ENCODE results near the gene RGMA. TPM values are rescaled to one million over a fixed set of nuclear protein-coding genes. Genes with fewer than 3 reads are reported as not detected.

Gene RGMA
- total RNA-seq, 2 experiments from 2014 or later = 0.47 to 0.69 TPM

DNA sequence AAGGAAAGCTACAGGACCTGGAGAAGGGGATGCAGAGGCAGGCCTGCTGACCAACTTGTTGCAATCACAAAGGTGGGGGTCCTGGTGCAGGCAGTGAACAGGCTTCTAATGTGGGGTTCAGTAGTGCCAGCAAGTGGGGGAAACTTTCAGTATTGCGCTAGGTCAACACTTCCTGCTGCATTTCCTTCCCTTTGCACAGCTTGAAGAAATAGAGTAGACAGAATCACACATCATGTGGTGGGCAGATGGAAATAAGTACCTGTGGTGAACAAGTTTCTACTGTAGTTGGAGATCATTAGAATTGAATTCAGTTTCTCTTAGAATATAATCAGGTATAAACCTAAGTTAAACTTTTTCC, 63.4 kb downstream of the RGMA start:
- CTCF ChIA-PET = interaction anchor here (1.2 to 1.5 kb wide), 3 partner anchors 8 to 228 kb away, joined by 3 to 5 read pairs (median 4); no protein-coding TSS in a partner anchor
- no peak for DNase-seq
- Mint-ChIP-seq H3K4me3 (no peak overlapping the region), H3K9me3 (no peaks in the 10 kb centered on the region), H3K4me1 (ENCODE audit: low read depth) (peaks cover 83% of the 10 kb centered on the region), H3K27ac (peak overlapping the region; percentile 82), H3K36me3 (ENCODE audit: low read depth) (peaks cover 59% of the 10 kb centered on the region), H3K27me3 (ENCODE audit: low read depth) (no peaks in the 10 kb centered on the region)
- intact Hi-C loops (cut with micrococcal nuclease) = loop anchor here (10.0 kb wide), 2 partner anchors 401 to 959 kb away; no protein-coding TSS in a partner anchor

GRCh38 chr15:93024716-93025624, 64.0 kb downstream of the RGMA start:
- CTCF ChIA-PET = interaction anchor here (1.0 to 1.5 kb wide), 4 partner anchors 7 to 13 kb away, joined by 3 to 4 read pairs (median 3); no protein-coding TSS in a partner anchor
- H3K9me3 Mint-ChIP-seq = no peaks in the 10 kb centered on the region
- no peak overlapping the region for H3K4me3 Mint-ChIP-seq
- peak overlapping the region; percentile 82 for H3K27ac Mint-ChIP-seq
- no peak for DNase-seq
- intact Hi-C loops (cut with micrococcal nuclease) = loop anchor here (10.0 kb wide), 2 partner anchors 400 to 960 kb away; no protein-coding TSS in a partner anchor
- peaks cover 85% of the 10 kb centered on the region for H3K4me1 Mint-ChIP-seq (ENCODE audit: low read depth)
- H3K27me3 Mint-ChIP-seq (ENCODE audit: low read depth) = no peaks in the 10 kb centered on the region
- H3K36me3 Mint-ChIP-seq (ENCODE audit: low read depth) = peaks cover 65% of the 10 kb centered on the region

GRCh38 chr15:93024293-93024692, 64.7 kb downstream of the RGMA start:
- no peaks in the 10 kb centered on the region for H3K27me3 Mint-ChIP-seq (ENCODE audit: low read depth)
- H3K9me3 Mint-ChIP-seq = no peaks in the 10 kb centered on the region
- no peak for DNase-seq
- intact Hi-C loops (cut with micrococcal nuclease) = loop anchor here (10.0 kb wide), 2 partner anchors 399 to 961 kb away; no protein-coding TSS in a partner anchor
- no peak overlapping the region for H3K4me3 Mint-ChIP-seq
- H3K36me3 Mint-ChIP-seq (ENCODE audit: low read depth) = peaks cover 71% of the 10 kb centered on the region
- H3K27ac Mint-ChIP-seq = peak overlapping the region; percentile 82
- peaks cover 84% of the 10 kb centered on the region for H3K4me1 Mint-ChIP-seq (ENCODE audit: low read depth)
- CTCF ChIA-PET = interaction anchor here (1.0 kb wide), 2 partner anchors 10 to 12 kb away, joined by 3 read pairs; no protein-coding TSS in a partner anchor

GRCh38 chr15:93020976-93021772, 67.8 kb downstream of the RGMA start:
- Mint-ChIP-seq H3K36me3 (ENCODE audit: low read depth) (peaks cover 84% of the 10 kb centered on the region), H3K4me1 (ENCODE audit: low read depth) (peaks cover 91% of the 10 kb centered on the region), H3K27ac (peak overlapping the region; percentile 81), H3K27me3 (ENCODE audit: low read depth) (no peaks in the 10 kb centered on the region), H3K9me3 (no peaks in the 10 kb centered on the region), H3K4me3 (no peak overlapping the region)
- CTCF ChIA-PET = interaction anchor here (0.6 to 2.6 kb wide), 3 partner anchors 8 to 225 kb away, joined by 3 to 14 read pairs (median 5); no protein-coding TSS in a partner anchor
- no peak for DNase-seq
- intact Hi-C loops (cut with micrococcal nuclease) = loop anchor here (1.0 to 10.0 kb wide), 4 partner anchors 40 to 964 kb away; no protein-coding TSS in a partner anchor

GRCh38 chr15:93019971-93020370, 69.0 kb downstream of the RGMA start:
- peak overlapping the region; percentile 12 for H3K27ac Mint-ChIP-seq
- no peak for DNase-seq
- peaks cover 83% of the 10 kb centered on the region for H3K4me1 Mint-ChIP-seq (ENCODE audit: low read depth)
- no peaks in the 10 kb centered on the region for H3K27me3 Mint-ChIP-seq (ENCODE audit: low read depth)
- peaks cover 86% of the 10 kb centered on the region for H3K36me3 Mint-ChIP-seq (ENCODE audit: low read depth)
- intact Hi-C loops (cut with micrococcal nuclease) = loop anchor here (2.0 to 10.0 kb wide), 5 partner anchors 39 to 965 kb away; no protein-coding TSS in a partner anchor
- CTCF ChIA-PET = interaction anchor here (0.7 to 2.6 kb wide), 3 partner anchors 10 to 224 kb away, joined by 3 to 14 read pairs (median 5); no protein-coding TSS in a partner anchor
- H3K4me3 Mint-ChIP-seq = no peak overlapping the region
- H3K9me3 Mint-ChIP-seq = no peaks in the 10 kb centered on the region

DNA sequence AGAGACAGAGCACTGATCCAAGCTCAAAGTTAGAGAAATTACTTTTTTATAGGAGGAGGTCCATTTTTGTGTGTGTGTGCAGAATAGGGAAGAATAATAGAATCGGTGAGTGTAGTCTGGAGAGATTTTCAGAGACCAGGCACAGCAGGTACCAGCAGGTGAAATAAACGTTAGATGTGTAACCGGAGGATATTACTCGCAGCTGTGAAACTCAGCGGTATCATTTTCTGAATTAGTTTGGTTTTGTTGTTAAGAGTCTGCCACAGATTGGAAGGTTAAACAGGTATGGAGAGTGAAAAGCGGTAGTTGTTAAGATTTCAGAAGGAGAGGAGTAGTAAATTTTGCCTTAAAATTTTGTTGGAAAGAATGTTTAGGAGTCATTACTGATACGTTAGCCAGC, 69.9 kb downstream of the RGMA start:
- H3K9me3 Mint-ChIP-seq = no peaks in the 10 kb centered on the region
- CTCF ChIA-PET = interaction anchor here (2.3 to 2.9 kb wide), 2 partner anchors 10 to 222 kb away, joined by 12 to 19 read pairs; no protein-coding TSS in a partner anchor
- peak; percentile 38 for DNase-seq
- peaks cover 74% of the 10 kb centered on the region for H3K4me1 Mint-ChIP-seq (ENCODE audit: low read depth)
- H3K27ac Mint-ChIP-seq = peak overlapping the region; percentile 65
- peaks cover 84% of the 10 kb centered on the region for H3K36me3 Mint-ChIP-seq (ENCODE audit: low read depth)
- intact Hi-C loops (cut with micrococcal nuclease) = loop anchor here (2.0 kb wide), 2 partner anchors 98 to 210 kb away; no protein-coding TSS in a partner anchor
- H3K27me3 Mint-ChIP-seq (ENCODE audit: low read depth) = no peaks in the 10 kb centered on the region
- no peak overlapping the region for H3K4me3 Mint-ChIP-seq

DNA sequence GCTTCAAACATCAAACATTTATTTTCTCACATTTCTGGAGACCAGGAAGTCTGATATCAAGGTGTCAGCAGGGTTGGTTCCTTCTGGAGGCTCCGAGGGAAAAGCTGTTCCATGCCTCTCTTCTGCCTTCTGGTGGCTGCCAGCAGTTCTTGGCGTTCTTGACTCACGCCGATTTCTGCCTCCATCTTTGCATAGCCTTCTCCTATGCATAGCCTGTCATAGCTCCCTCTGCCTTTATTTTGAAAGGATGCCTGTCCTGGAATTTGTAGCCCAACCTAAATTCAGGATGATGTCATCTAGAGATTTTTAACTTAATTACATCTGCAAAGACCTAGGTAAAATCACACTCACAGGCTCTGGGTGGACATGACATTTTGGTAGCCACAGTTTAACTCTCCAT, 70.4 kb downstream of the RGMA start:
- CTCF ChIA-PET = interaction anchor here (1.1 to 2.9 kb wide), 5 partner anchors 8 to 222 kb away, joined by 3 to 19 read pairs (median 6); no protein-coding TSS in a partner anchor
- Mint-ChIP-seq H3K9me3 (no peaks in the 10 kb centered on the region), H3K4me1 (ENCODE audit: low read depth) (peaks cover 69% of the 10 kb centered on the region), H3K36me3 (ENCODE audit: low read depth) (peaks cover 84% of the 10 kb centered on the region), H3K27me3 (ENCODE audit: low read depth) (no peaks in the 10 kb centered on the region), H3K4me3 (no peak overlapping the region), H3K27ac (peak overlapping the region; percentile 65)
- intact Hi-C loops (cut with micrococcal nuclease) = loop anchor here (2.0 kb wide), 2 partner anchors 98 to 210 kb away; no protein-coding TSS in a partner anchor
- DNase-seq = no peak

DNA sequence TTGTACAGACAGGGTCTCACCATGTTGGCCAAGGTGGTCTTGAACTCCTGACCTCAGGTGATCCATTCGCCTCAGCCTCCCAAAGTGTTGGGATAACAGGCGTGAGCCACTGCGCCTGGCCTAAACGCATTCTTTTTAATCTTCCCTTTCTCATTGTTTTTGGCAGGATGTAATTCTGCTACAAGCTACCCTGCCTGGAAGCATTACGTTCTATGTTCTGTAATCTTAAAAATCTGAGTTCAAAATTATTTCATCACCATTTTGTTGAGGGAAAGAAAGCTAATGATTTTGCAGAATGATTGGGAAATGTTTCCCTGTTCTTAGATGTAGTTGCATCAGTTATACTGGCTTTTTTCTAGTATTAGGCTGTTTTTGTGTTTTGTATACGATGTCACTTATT, 71.5 kb downstream of the RGMA start:
- CTCF ChIA-PET = interaction anchor here (0.7 to 2.9 kb wide), 7 partner anchors 9 to 1103 kb away, joined by 3 to 19 read pairs (median 4); no protein-coding TSS in a partner anchor
- Mint-ChIP-seq H3K36me3 (ENCODE audit: low read depth) (peaks cover 83% of the 10 kb centered on the region), H3K27me3 (ENCODE audit: low read depth) (no peaks in the 10 kb centered on the region), H3K27ac (peak overlapping the region; percentile 65), H3K4me3 (no peak overlapping the region), H3K4me1 (ENCODE audit: low read depth) (peaks cover 58% of the 10 kb centered on the region), H3K9me3 (no peaks in the 10 kb centered on the region)
- no peak for DNase-seq
- intact Hi-C loops (cut with micrococcal nuclease) = loop anchor here (1.0 kb wide), 1 partner anchor 13 kb away; no protein-coding TSS in a partner anchor

DNA sequence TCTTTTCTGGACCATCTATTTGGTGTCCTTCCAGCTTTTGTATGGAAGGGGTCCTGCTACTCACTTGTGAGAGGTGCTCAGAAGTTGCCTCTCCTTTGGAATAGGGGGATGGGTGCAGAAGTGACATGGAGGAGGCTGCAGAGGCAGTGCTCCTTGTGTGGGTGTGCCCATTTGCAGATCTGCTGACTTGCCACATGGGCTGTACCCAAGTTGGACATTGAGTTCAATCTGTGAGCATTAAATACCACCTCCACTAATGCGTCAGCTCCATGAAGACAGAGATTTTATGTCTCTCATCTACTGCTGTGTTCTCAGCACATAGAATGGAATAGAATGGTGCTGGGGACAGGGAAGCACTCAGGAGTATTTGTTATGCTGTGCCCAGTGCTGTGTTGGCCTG, 76.2 kb downstream of the RGMA start:
- CTCF ChIA-PET = interaction anchor here (0.9 to 1.6 kb wide), 3 partner anchors 13 to 216 kb away, joined by 3 read pairs; no protein-coding TSS in a partner anchor

DNA sequence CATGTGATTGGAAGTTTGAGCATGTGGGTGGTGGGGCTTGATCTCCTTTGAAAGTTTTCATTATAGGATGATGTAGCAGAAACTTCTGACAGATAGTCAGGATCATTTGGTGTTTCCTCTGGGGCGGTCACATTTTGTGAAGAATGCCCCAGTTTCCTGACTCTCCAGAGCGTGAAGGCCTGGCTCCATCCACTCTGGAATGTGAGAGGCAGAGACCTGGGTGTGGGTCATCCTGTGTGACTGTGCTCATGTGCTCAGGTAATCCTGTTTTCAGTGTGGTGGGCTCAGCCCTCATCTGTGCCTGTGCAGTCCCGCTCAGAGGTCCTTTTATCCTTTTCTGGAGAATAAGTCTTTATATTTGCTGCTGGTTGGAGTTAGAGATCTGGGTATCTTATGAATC, 81.0 kb downstream of the RGMA start:
- no peaks in the 10 kb centered on the region for H3K27me3 Mint-ChIP-seq (ENCODE audit: low read depth)
- H3K27ac Mint-ChIP-seq = peak overlapping the region; percentile 75
- intact Hi-C loops (cut with micrococcal nuclease) = no loop called here
- CTCF ChIA-PET = no interaction called here
- H3K4me3 Mint-ChIP-seq = no peak overlapping the region
- peaks cover 9% of the 10 kb centered on the region for H3K4me1 Mint-ChIP-seq (ENCODE audit: low read depth)
- DNase-seq = no peak
- H3K36me3 Mint-ChIP-seq (ENCODE audit: low read depth) = peaks cover 54% of the 10 kb centered on the region
- H3K9me3 Mint-ChIP-seq = no peaks in the 10 kb centered on the region

More for the DNA sequence above, 76.2 kb downstream of the RGMA start:
- H3K36me3 Mint-ChIP-seq (ENCODE audit: low read depth) = peaks cover 67% of the 10 kb centered on the region
- DNase-seq = no peak
- no peak overlapping the region for H3K27ac Mint-ChIP-seq
- H3K9me3 Mint-ChIP-seq = no peaks in the 10 kb centered on the region
- H3K27me3 Mint-ChIP-seq (ENCODE audit: low read depth) = no peaks in the 10 kb centered on the region
- peaks cover 16% of the 10 kb centered on the region for H3K4me1 Mint-ChIP-seq (ENCODE audit: low read depth)
- H3K4me3 Mint-ChIP-seq = no peak overlapping the region
- intact Hi-C loops (cut with micrococcal nuclease) = no loop called here

GRCh38 chr15:93005133-93005532, 83.9 kb downstream of the RGMA start:
- intact Hi-C loops (cut with micrococcal nuclease) = no loop called here

More at GRCh38 chr15:93005133-93005532, 83.9 kb downstream of the RGMA start:
- no peaks in the 10 kb centered on the region for H3K9me3 Mint-ChIP-seq
- CTCF ChIA-PET = no interaction called here
- H3K36me3 Mint-ChIP-seq (ENCODE audit: low read depth) = peaks cover 54% of the 10 kb centered on the region
- no peak overlapping the region for H3K4me3 Mint-ChIP-seq
- H3K4me1 Mint-ChIP-seq (ENCODE audit: low read depth) = peaks cover 7% of the 10 kb centered on the region
- no peak overlapping the region for H3K27ac Mint-ChIP-seq
- DNase-seq = no peak
- H3K27me3 Mint-ChIP-seq (ENCODE audit: low read depth) = no peaks in the 10 kb centered on the region

All from activated naive CD4-positive, alpha-beta T cell treated with anti-CD3 and anti-CD28 coated beads for 36 hours (primary cell).